ENCODE measurements around the gene NEURL1B.

GRCh38 chr5:172632346-172633092 lies 8.5 kb upstream of the NEURL1B start:
- no peak for TF ChIP-seq CTCF (IDR thresholded peaks at IDR 0.05 in 8 of 11, conservative IDR thresholded peaks at IDR 0.05 in 3 of 11)
- TF ChIP-seq POLR2A (IDR thresholded peaks at IDR 0.05): no peak
- no peak for TF ChIP-seq POLR2AphosphoS5 (IDR thresholded peaks at IDR 0.05)

Data from spleen (tissue), 7 donors.